D721Med (cell line): Measurements from ENCODE around the gene CPNE6.

Experiments
- DNase-seq: peaks from one replicate; pipeline ENCODE4 v3.0.0; 2011; ENCODE audit warnings: low spot score; ENCODE audit not compliant: insufficient read length
- FAIRE-seq: peaks from 2 replicates; lab custom pipeline; 2011; peaks lifted over from hg19 to GRCh38; lab: Jason Lieb, UNC
- TF ChIP-seq, protein P1 (sequence below): IDR thresholded peaks from 2 replicates; pipeline ENCODE4 v1.5.1; 2012; ENCODE audit warnings: mild to moderate bottlenecking, control low read depth; ENCODE audit not compliant: insufficient read depth; ENCODE audit errors: missing control alignments

The CPNE6 gene

DNA sequence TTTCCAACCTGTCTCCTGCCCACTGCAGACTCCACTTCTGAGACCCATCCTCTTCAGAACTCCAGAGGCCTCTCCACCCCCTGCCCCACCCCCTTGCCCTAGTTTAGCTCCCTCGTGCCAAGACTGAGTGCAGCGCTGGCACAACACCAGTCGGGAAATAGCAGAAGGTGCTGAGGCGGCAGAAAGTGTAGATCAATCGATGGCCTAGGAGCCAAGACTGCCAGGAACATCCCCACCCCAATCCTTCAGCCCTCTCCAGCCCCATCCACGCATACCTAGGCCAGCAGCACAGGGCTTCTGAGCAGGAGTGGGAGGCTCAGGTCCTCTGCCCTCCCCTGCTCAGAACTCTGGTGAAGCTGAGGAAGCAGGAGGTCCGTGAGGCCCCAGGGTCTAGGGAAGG lies 1.1 kb downstream of the CPNE6 start:
- FAIRE-seq: no peak
- no peak for DNase-seq
- TF ChIP-seq, protein P1, sequence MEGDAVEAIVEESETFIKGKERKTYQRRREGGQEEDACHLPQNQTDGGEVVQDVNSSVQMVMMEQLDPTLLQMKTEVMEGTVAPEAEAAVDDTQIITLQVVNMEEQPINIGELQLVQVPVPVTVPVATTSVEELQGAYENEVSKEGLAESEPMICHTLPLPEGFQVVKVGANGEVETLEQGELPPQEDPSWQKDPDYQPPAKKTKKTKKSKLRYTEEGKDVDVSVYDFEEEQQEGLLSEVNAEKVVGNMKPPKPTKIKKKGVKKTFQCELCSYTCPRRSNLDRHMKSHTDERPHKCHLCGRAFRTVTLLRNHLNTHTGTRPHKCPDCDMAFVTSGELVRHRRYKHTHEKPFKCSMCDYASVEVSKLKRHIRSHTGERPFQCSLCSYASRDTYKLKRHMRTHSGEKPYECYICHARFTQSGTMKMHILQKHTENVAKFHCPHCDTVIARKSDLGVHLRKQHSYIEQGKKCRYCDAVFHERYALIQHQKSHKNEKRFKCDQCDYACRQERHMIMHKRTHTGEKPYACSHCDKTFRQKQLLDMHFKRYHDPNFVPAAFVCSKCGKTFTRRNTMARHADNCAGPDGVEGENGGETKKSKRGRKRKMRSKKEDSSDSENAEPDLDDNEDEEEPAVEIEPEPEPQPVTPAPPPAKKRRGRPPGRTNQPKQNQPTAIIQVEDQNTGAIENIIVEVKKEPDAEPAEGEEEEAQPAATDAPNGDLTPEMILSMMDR: no peak

DNA sequence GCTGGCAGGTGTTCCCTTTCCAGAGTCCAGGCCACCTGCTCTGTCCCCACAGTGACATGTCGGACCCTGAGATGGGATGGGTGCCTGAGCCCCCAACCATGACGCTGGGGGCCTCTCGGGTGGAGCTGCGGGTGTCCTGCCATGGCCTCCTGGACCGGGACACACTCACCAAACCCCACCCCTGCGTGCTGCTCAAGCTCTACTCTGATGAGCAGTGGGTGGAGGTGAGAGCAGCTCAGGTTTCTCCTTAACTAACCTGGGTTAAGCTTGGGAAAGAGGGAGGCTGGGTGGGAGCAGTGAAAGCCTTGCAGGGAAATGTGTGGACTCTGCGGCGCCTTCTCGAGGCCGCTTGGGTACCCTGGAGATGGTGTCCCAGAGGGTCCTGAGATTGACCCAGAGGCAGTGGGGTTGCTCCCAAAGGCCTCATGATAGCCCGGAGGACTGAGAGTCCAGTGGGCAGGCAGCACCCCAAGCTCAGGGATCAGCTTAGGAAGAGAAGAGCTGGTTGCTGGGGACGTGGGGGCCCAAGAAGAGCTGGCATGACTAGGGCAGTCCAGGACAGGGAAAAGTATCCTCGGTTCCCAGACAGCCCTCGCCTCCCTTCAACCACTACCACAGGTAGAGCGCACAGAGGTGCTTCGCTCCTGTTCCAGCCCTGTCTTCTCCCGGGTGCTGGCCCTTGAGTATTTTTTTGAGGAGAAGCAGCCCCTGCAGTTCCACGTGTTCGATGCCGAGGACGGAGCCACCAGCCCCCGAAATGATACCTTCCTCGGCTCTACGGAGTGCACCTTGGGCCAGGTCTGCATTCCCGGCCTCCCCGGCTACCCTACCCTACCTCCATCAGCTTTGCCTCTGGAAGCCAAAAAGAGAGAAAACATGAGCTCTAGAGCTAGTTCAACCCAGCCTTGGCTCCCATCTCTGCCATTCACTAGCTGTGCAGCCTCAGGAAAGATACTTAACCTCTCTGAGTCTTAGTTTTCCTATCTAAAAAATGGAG lies 1.8 kb downstream of the CPNE6 start:
- DNase-seq (no peak), FAIRE-seq (no peak)

DNA sequence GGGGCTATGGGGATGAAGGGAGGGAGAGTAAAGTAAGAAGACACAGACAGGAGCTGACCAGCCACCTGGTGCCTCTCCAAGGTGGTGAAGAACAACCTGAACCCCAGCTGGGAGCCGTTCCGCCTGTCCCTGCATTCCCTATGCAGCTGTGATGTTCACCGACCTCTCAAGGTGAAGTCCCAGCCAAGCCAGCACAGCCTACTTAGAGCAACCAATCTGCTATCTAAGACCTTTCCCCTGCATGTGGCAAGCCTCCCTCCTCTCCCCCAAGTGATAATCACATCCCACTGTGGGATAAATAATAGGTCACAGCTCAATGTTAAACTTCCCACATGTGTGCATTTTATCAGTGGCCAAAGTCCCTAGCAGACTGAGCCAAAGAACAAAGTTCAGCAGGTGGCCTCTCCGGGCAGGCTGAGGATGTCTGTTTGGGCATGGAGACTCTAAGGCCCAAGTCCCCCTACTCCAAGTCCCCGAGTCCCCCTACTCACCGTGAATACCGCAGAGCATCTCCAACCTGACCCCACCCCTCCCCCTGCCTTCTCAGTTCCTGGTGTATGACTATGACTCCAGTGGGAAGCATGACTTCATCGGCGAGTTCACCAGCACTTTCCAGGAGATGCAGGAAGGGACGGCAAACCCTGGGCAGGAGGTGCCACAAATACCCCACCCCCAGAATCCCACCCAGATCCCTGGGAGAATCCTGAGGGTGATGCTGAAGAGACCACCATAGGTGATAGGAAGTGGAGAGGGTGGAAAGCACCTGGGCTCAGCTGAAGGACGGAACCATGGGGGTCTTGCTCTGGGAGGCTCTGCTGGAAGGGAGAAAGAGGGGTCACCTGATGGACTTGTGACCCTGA lies 3.5 kb downstream of the CPNE6 start:
- FAIRE-seq (no peak), DNase-seq (no peak)
- TF ChIP-seq, protein P1: no peak

More for the DNA sequence above, 1.8 kb downstream of the CPNE6 start:
- TF ChIP-seq, protein P1: no peak

DNA sequence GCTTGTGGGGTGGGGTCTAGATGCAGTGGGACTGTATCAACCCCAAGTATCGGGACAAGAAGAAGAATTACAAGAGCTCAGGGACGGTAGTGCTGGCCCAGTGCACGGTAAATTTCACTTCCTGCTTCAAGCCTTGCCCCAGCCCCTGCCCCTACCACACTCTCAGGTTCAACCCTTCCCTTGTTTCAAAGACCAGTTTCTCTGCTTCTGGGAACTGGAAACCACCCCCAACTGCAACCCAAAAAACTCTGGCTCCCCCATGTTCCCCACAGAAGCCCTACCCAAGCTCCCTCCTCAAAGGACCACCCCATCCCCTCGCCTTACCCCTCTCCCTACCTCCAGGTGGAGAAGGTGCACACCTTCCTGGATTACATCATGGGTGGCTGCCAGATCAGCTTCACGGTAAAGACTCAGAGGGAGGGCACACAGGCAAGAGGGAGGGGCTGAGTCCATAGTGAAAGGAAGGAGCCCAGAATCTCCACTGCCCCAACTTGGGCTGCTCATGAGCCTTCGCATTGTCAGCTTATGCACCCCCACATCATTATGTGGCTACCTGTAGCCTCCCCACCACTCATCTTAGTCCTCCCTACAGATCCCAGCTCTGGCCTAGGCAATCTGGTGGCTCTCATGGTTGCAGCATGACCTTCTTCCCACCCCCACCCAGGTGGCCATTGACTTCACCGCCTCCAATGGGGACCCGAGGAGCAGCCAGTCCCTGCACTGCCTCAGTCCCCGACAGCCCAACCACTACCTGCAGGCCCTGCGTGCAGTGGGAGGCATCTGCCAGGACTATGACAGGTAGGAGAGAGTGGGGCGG lies 4.3 kb downstream of the CPNE6 start:
- TF ChIP-seq, protein P1: no peak
- FAIRE-seq: no peak
- DNase-seq: no peak

DNA sequence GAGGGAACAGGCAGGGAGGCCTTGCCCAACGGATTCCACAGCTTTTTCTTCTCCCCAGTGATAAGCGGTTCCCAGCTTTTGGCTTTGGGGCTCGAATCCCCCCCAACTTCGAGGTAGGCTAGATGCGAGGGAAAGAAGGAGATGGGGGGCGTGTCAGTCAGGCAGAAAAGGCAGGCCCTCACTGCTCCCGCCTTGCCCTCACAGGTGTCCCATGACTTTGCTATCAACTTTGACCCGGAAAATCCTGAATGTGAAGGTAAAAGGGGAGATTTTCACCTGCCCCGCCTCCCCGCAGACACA lies 4.9 kb downstream of the CPNE6 start:
- no peak for FAIRE-seq
- DNase-seq: no peak

DNA sequence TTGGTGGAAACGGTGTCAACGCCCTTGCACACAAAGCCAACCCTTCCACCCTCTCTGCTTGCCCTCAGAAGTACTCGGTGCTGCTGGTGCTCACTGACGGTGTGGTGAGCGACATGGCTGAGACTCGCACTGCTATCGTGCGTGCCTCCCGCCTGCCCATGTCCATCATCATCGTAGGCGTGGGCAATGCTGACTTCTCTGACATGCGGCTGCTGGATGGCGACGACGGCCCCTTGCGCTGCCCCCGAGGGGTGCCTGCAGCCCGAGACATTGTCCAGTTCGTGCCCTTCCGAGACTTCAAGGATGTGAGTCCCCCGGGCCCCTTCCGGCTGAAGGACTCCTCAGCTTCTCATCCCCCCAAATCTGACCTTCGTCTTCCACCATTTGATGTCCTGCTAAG lies 5.7 kb downstream of the CPNE6 start:
- no peak for DNase-seq
- no peak for FAIRE-seq
- TF ChIP-seq, protein P1: no peak

More for the DNA sequence above, 4.9 kb downstream of the CPNE6 start:
- TF ChIP-seq, protein P1: no peak
